ENCODE results near the gene NNAT.
A peak's percentile ranks its signal among the peaks of the same experiment; 100 is the strongest.
"Not testable (repeated sequence)": the region's sequence is repeated elsewhere in the genome, so short reads cannot be mapped to it uniquely, and the experiment has no call there.

The NNAT gene

GRCh38 chr20:37542281-37542680 lies 21.2 kb downstream of the NNAT start:
- DNase-seq = no peak

GRCh38 chr20:37543828-37544227 lies 22.8 kb downstream of the NNAT start:
- DNase-seq = peak; percentile 17

GRCh38 chr20:37544386-37544785 lies 23.3 kb downstream of the NNAT start:
- DNase-seq = peak; percentile 37

- peak; percentile 8 for DNase-seq
Observed at GRCh38 chr20:37545516-37545915, 24.5 kb downstream of the NNAT start.

GRCh38 chr20:37547912-37548311 lies 26.9 kb downstream of the NNAT start:
- DNase-seq = no peak

DNA sequence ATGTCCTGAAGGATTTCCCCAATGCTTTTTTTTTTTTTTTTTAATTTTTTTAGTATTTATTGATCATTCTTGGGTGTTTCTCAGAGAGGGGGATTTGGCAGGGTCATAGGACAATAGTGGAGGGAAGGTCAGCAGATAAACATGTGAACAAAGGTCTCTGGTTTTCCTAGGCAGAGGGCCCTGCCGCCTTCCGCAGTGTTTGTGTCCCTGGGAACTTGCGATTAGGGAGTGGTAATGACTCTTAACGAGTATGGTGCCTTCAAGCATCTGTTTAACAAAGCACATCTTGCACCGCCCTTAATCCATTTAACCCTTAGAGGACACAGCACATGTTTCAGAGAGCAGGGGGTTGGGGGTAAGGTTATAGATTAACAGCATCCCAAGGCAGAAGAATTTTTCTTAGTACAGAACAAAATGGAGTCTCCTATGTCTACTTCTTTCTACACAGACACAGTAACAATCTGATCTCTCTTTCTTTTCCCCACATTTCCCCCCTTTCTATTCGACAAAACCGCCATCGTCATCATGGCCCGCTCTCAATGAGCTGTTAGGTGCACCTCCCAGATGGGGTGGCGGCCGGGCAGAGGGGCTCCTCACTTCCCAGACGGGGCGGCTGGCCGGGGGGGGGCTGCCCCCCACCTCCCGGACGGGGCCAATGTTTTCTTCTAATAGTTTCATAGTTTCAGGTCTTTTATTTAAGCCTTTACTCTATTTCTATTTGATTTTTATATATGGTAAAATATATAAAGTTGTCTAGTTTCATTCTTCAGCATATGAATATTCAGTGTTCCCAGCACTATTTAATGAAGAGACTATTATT lies 29.3 kb downstream of the NNAT start:
- DNase-seq = not testable (repeated sequence)

GRCh38 chr20:37551660-37552059 lies 30.6 kb downstream of the NNAT start:
- DNase-seq = not testable (repeated sequence)

GRCh38 chr20:37552415-37552814 lies 31.4 kb downstream of the NNAT start:
- no peak for DNase-seq

- DNase-seq = peak; percentile 45
Observed at GRCh38 chr20:37554721-37555298, 33.8 kb downstream of the NNAT start.

- peak; percentile 5 for DNase-seq
Observed at GRCh38 chr20:37556538-37556937, 35.5 kb downstream of the NNAT start.

GRCh38 chr20:37558306-37558705 lies 37.3 kb downstream of the NNAT start:
- DNase-seq = peak; percentile 14

GRCh38 chr20:37558779-37559178 lies 37.7 kb downstream of the NNAT start:
- peak; percentile 57 for DNase-seq

- peak; percentile 16 for DNase-seq
Observed at GRCh38 chr20:37559312-37560027, 38.4 kb downstream of the NNAT start.

GRCh38 chr20:37560629-37561028 lies 39.6 kb downstream of the NNAT start:
- DNase-seq = no peak

DNA sequence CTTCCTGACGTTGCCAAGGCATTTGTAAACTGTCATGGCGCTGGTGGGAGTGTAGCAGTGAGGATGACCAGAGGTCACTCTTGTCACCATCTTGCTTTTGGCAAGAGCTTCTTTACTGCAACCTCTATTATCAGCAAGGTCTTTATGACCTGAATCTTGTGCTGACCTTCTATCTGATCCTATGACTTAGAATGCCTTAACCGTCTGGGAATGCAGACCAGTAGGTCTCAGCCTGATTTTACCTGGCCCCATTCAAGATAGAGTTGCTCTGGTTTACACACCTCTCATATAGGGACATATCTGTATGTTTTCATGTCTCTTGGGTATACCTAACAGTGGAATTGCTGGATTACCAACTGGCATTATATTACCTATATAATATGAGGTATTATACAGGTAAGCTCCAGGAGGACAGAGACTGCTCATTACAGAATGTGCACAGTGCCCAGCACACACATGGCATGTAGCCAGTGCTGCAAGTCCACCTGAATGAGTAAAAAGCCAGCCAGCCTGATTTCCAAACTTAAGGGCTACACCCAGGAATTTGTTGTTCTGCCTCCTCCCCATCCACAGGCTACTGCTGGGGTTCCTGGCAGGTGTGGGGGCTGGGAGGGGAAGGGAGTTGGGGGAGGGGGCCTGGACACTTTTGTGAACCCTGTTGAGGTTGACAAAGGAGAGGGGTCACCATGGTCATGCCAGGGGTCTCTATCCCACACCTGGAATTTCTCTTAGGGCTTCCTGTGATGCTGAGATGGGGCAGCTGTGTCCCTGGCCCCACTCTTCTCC lies 41.8 kb downstream of the NNAT start:
- peak; percentile 49 for DNase-seq

- peak; percentile 38 for DNase-seq
Observed at GRCh38 chr20:37564016-37564387, 43.0 kb downstream of the NNAT start.

- peak; percentile 77 for DNase-seq
Observed at GRCh38 chr20:37564388-37565133, 43.5 kb downstream of the NNAT start.

- DNase-seq = peak; percentile 52
Observed at GRCh38 chr20:37565134-37565811, 44.2 kb downstream of the NNAT start.

GRCh38 chr20:37566590-37567330 lies 45.7 kb downstream of the NNAT start:
- DNase-seq = peak; percentile 34

- DNase-seq = peak; percentile 22
Observed at GRCh38 chr20:37567331-37567665, 46.2 kb downstream of the NNAT start.

Data from activated effector memory CD4-positive, alpha-beta T cell treated with anti-CD3 and anti-CD28 coated beads, Interleukin-2, amount 50 U/mL, for 16 hours (primary cell).